ENCODE measurements around the gene EMC8.
"Not testable (repeated sequence)": the region's sequence is repeated elsewhere in the genome, so short reads cannot be mapped to it uniquely, and the experiment has no call there.

The EMC8 gene

GRCh38 chr16:85799497-85800320, at the start of gene EMC8, which contains the start of gene COX4I1:
TSS of gene EMC8 (minus strand) at chr16:85799544. CDS start at chr16:85799295, 249 bp downstream.
TSS of gene COX4I1 (plus strand) at chr16:85799695. CDS start at chr16:85801206, 1,511 bp downstream.
- DNase-seq (ENCODE audit: low read depth in 2 of 2), result peak; percentile 86 to 87

- no peak for DNase-seq (ENCODE audit: low read depth in 2 of 2)
Measured at GRCh38 chr16:85848986-85849385, 49.6 kb upstream of the EMC8 start.

- DNase-seq (ENCODE audit: low read depth in 2 of 2), result no peak
Measured at GRCh38 chr16:85847681-85848601, 48.6 kb upstream of the EMC8 start.

- no peak for DNase-seq (ENCODE audit: low read depth in 2 of 2)
Measured at GRCh38 chr16:85847036-85847435, 47.7 kb upstream of the EMC8 start.

- DNase-seq (ENCODE audit: low read depth in 2 of 2), result no peak
Measured at GRCh38 chr16:85846461-85846860, 47.1 kb upstream of the EMC8 start.

- DNase-seq (ENCODE audit: low read depth in 2 of 2), result no peak
Measured at GRCh38 chr16:85845266-85845665, 45.9 kb upstream of the EMC8 start.

- DNase-seq (ENCODE audit: low read depth in 2 of 2), result no peak
Measured at GRCh38 chr16:85844786-85845185, 45.4 kb upstream of the EMC8 start.

GRCh38 chr16:85844169-85844481, 44.8 kb upstream of the EMC8 start:
- no peak for DNase-seq (ENCODE audit: low read depth in 2 of 2)

GRCh38 chr16:85843471-85844168, 44.3 kb upstream of the EMC8 start:
- DNase-seq (ENCODE audit: low read depth in 2 of 2), result no peak

GRCh38 chr16:85842848-85843247, 43.5 kb upstream of the EMC8 start:
- no peak for DNase-seq (ENCODE audit: low read depth in 2 of 2)

GRCh38 chr16:85842435-85842834, 43.1 kb upstream of the EMC8 start:
- no peak for DNase-seq (ENCODE audit: low read depth in 2 of 2)

- no peak for DNase-seq (ENCODE audit: low read depth in 2 of 2)
Measured at GRCh38 chr16:85840801-85841200, 41.5 kb upstream of the EMC8 start.

GRCh38 chr16:85840395-85840794, 41.1 kb upstream of the EMC8 start:
- DNase-seq (ENCODE audit: low read depth in 2 of 2), result no peak

- no peak for DNase-seq (ENCODE audit: low read depth in 2 of 2)
Measured at GRCh38 chr16:85839681-85840240, 40.4 kb upstream of the EMC8 start.

- no peak for DNase-seq (ENCODE audit: low read depth in 2 of 2)
Measured at GRCh38 chr16:85838876-85839585, 39.7 kb upstream of the EMC8 start.

GRCh38 chr16:85838381-85838780, 39.0 kb upstream of the EMC8 start:
- DNase-seq (ENCODE audit: low read depth in 2 of 2), result no peak

- DNase-seq (ENCODE audit: low read depth in 2 of 2), result not testable (repeated sequence)
Measured at GRCh38 chr16:85837654-85838053, 38.3 kb upstream of the EMC8 start.

- no peak for DNase-seq (ENCODE audit: low read depth in 2 of 2)
Measured at GRCh38 chr16:85836706-85837582, 37.6 kb upstream of the EMC8 start.

- no peak for DNase-seq (ENCODE audit: low read depth in 2 of 2)
Measured at GRCh38 chr16:85835956-85836705, 36.8 kb upstream of the EMC8 start.

Data from stimulated activated CD8-positive, alpha-beta memory T cell treated with anti-CD3 and anti-CD28 coated beads, Interleukin-7, amount 100 ng/mL, for 1 hour (primary cell).